HG03575 (cell line): ENCODE measurements around the gene CASKIN2.

Source experiments
- ATAC-seq: cut with Tn5 transposase; IDR thresholded peaks from one replicate; pipeline ENCODE4 v1.9.1; 2021; ENCODE audit not compliant: unreplicated experiment, insufficient number of reproducible peaks, low FRiP score; ENCODE audit errors: extremely low read depth

Gene CASKIN2

DNA sequence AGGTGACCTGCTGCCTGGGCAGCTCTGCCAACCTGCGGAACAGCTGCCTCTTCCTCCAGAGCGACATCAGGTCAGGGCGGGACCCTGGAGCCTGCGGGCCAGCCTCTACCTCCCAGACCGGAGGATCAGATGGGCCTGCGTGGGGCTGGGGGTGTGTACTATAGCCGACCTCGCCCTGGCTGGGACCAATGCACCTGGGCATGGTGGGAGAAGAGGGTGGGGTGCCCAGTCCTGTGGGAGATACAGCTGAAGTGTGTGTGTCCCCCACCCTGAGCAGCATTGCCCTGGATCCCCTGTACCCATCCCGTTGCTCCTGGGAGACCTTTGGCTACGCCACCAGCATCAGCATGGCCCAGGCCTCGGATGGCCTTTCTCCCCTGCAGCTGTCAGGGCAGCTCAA, 19.3 kb downstream of the CASKIN2 start:
- no peak for ATAC-seq

DNA sequence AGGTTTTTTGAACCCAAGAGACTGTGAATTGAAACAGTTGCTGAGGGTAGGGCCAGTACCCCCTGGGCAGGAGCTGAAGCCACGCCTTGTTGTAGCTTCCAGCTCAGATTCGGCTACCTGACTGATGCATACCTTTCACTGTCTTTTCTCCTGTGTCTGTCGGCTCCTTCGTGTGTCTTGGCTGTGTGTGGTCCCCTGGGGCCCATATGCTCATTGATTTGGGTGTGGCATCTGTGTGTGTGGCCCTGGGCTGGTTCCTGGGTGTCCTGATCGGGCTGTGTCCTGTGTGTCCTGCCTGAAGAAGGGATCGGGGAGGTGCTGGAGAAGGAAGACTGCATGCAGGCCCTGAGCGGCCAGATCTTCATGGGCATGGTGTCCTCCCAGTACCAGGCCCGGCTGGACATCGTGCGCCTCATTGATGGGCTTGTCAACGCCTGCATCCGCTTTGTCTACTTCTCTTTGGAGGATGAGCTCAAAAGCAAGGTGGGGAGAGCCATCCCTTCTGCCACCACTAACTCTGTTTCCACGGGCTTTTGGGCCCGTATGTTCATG, 20.9 kb downstream of the CASKIN2 start:
- no peak for ATAC-seq

DNA sequence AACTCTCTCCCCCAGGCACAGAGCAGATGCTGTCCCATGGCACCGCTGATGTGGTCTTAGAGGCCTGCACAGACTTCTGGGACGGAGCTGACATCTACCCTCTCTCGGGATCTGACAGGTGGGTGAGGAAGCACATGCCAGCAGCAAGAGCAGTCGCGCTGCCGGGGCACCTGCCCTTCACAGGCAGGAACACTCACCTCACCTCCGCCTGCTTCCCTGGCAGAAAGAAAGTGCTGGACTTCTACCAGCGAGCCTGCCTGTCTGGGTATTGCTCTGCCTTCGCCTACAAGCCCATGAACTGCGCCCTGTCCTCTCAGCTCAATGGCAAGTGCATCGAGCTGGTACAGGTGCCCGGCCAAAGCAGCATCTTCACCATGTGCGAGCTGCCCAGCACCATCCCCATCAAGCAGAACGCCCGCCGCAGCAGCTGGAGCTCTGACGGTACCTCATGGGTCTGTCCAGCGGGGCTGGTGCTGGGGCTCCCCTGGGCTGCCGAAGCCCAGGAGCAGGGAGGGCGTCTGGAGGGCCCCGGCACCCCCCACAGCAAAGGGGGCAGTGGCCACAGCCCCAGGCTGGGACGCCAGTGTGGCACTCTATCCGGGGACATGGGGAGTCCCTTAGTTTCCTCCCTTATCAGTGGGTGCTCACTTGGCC, 21.7 kb downstream of the CASKIN2 start:
- no peak for ATAC-seq

DNA sequence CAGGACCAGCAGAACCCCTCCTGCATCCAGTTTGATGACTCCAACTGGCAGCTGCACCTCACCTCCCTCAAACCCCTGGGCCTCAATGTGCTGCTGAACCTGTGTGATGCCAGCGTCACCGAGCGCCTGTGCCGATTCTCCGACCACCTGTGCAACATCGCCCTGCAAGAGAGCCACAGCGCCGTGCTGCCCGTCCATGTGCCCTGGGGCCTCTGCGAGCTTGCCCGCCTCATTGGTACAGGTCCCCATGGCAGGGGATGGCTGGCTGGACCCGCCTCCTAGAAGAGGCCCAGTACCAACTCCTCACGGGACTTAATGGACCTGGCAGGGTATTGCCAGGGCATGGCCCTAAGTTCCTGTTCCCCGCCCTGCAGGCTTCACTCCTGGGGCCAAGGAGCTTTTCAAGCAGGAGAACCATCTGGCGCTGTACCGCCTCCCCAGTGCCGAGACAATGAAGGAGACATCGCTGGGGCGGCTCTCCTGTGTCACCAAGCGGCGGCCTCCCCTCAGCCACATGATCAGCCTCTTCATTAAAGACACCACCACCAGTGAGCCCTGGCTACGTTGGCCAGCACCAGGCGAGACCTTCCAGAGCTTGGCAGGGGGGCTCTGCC, 22.7 kb downstream of the CASKIN2 start:
- ATAC-seq = no peak

DNA sequence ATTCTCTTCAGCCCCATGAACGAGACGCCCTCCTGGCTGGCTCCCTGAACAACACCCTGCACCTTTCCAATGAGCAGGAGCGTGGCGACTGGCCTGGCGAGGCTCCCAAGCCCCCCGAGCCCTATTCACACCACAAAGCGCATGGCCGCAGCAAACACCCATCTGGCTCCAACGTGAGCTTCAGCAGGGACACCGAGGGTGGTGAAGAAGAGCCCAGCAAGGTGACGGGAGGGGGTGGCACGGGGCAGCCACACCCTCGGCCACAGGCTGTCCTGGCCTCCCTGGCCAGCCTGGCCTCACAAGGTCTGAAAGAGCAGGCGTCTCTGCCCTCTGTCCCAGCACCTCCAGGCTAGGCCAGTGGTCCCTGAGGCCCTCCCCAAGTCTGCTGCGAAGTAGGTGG, 23.7 kb downstream of the CASKIN2 start:
- no peak for ATAC-seq

DNA sequence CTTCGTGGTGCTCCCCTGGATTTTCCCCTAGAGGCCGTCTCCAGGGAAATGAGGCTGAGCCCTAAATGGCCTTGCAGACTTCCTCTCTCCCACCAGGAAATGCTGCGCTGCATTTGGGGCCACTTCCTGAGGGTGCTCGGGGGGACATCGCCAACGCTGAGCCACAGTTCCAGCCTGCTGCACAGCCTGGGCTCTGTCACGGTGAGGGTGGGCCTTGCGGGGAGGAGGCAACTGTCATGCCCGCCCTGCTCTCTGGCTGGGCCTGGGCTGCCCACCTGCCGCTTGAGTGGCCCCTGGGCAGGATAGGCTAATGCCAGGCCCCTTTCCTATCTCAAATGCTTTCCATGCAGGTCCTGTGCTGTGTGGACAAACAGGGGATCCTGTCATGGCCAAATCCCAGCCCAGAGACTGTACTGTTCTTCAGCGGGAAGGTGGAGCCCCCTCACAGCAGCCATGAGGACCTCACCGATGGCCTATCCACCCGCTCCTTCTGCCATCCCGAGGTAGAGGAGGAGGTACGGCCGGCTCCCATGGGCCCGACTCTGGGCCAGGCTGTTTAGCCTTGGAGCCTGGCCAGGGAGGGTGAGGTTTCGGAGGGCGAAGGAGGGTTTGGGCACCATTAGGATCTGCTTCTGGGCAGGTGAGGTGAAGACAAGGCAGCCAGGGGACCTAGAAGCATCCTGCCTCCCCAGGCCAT, 24.2 kb downstream of the CASKIN2 start:
- no peak for ATAC-seq

DNA sequence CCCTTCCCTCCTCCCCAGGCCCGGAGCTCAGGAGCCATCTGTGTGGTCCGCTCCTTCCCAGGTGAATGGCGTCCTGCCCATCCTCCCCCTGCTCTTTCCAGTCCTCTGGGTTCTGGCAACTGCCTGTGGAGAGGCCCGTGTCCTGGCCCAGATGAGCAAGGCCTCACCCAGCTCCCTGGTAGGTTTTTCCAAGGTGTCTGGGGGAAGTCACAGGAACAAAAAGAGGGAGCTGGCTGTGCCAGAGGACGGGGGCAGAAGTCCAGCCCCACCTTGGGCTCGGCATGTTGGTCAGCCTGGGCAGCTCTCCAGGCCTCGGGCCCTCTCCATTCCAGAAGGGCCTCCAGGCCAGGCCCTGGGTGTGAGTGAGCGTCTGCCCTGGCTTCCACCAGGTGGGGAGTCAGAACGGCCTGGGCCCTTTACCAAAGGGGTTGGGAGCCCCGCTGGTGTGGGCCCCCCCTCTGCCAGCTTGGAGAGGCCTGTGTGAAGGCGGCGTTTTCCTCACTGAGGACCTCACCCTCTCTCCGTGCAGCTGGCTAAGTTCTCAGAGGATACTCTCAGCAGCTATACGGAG, 25.1 kb downstream of the CASKIN2 start:
- ATAC-seq = no peak

DNA sequence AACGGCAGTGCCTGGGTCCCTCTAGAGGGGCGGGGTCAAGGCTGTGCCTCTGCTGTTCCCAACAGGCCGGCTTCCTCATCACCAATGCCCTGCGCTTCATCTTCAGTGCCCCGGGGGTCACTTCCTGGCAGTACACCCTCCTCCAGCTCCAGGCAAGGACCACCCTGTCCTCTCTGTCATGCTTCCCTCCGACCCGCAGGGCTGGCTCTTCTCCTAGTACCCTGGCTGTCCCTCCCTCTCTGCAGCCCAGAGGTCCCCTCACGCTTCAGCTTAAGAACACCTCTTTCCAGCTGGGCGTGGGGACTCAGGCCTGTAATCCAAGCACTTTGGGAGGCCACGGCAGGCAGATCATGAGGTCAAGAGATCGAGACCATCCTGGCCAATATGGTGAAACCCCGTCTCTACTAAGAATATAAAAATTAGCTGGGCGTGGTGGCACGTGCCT, 25.8 kb downstream of the CASKIN2 start:
- ATAC-seq = no peak

DNA sequence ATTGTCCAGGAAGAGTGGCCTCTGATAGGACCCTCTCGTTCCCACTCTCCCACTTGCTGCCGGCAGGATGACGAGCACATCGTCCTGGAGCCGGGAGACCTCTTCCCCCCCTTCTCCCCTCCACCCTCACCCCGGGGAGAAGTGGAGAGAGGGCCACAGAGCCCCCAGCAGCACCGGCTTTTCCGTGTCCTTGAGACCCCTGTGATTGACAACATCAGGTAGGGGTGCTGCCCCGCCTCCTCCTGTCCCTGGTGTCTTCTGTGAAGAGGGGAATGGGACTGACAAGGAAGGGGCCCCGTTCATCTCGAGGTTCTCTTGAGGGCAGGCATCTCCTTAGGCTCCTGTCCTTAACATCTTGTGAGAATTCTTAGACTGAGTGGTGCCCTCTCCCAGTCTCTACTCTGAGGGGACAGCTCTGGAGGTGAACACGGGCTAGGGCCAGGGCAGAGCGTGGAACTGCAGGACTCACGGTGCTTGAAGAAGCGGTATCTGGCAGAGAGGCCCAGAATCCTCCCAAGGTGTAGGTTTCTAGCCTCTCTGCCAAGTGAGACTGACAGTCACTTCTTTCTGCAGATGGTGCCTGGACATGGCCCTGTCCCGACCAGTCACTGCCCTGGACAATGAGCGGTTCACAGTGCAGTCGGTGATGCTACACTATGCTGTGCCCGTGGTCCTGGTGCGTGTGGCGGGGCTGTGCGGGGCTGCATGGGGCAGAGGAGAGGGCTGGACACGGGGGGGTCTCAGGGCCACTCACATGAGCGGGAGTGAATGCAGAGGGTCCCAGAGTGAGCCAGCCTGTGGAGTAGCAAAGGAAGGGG, 26.4 kb downstream of the CASKIN2 start:
- ATAC-seq = no peak

DNA sequence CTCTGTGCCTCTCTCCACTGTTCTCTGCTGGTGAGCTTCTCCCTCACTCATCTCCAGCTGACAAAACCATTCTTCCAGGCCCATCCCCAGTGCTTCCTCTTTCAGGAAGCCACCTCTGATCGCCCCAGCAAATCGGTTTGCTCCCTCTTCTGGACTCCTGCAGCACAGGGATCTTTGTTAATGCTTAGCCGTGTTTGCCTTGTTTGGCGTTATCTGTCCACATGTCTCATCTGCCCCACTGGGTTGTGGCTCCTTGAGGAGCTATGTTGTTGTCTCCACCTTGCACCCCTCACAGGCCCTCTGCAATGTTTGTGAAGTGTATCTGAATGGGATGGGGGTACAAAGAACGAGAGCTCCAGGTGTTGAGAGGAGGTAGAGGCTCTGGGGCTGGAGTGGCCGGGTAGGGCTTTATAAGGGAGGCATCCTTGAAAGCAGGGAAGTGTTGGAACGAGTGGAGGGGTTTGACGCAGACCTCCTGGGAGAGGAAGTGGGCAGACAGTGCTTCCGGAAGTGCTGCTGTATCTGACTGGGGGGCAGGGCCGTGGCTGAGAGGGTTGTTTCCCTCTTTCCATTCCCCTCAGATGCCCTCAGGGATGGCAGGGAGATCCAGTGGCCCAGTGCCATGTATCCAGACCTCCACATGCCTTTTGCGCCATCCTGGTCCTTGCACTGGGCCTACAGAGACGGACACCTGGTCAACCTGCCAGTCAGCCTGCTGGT, 27.8 kb downstream of the CASKIN2 start:
- no peak for ATAC-seq

DNA sequence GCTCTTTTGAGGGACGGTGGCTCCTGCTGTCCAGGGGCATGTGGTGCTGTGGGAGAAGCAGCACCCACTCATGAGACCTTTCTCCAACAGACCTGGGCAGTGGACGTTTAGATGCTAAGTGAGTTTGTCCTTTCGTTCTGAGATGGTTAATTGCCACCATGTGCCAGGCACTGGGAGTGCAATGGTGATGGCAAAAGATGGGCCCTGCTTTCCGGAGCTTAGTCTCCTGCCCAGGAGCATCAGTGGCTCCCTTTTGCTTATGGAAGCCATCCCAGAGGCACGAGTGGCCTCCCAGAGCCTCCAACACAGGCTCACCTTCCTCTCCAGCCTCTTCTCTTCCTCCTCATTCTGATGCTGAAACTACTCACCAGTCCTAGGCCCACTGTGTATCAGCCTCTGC, 28.4 kb downstream of the CASKIN2 start:
- no peak for ATAC-seq

DNA sequence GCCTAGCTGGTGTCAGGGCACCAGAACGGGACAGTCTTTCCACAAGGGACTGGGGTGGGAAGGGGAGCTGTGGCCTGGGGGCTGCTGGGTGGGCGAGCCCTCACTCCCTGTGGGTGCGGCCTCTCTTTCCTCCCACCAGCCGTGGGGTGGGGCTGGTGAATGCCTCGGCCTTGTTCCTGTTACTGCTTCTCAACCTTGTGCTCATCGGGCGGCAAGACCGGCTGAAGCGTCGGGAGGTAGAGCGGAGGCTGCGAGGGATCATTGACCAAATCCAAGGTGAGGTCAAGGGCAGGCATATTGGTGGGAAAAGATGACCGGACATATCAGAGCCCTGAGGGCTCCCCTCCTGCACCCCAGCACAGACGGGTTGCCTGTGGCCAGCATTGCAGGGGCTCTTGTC, 29.2 kb downstream of the CASKIN2 start:
- ATAC-seq = no peak

DNA sequence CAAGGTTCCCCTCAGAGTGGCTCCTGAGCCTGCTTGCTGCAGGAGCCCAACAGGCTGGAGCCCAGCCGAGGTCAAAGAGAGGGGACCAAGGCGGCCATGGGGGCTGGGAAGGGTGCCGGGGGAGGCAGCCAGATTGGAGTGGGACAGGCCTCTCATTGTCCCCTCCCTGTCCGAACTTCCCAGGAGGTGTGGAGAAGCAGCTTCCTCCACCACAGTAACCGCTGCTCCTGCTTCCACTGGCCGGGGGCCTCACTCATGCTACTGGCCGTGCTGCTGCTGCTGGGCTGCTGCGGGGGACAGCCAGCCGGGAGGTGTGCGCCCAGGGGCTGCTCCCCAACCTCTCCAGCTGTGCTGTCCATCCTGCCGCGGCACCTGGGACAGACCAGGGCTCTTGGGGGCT, 29.6 kb downstream of the CASKIN2 start:
- ATAC-seq = no peak

DNA sequence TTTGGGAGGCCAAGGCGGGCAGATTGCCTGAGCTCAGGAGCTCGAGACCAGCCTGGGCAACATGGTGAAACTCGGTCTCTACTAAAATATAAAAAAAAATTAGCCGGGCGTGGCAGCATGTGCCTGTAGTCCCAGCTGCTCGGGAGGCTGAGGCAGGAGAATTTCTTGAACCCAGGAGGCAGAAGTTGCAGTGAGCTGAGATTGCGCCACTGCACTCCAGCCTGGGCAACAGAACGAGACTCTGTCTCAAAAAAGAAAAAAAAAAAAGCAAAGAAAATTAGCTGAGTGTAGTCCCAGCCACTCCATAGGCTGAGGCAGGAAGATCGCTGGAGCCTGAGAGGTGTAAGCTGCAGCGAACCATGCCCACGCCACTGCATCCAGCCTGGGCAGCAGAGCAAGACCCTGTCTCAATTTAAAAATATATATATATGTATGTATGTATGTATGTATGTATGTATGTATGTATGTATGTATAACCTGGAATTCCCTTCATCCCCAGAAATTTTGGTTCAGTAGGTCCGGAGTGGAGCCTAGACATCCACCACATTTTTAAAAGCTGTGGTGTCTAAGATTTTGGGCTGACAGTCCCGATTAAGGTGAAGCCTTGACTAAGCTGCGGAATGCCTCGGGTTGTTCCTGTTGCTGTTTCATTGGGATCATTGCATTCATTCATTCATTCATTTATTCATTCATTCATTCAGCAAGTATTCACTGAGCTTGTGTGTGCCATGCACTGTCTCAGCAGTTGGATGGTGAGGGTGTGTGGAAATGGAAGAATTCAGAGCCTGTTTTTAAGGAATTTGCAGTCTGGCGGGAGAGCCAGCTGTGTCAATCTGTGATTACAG, 33.0 kb downstream of the CASKIN2 start:
- no peak for ATAC-seq

DNA sequence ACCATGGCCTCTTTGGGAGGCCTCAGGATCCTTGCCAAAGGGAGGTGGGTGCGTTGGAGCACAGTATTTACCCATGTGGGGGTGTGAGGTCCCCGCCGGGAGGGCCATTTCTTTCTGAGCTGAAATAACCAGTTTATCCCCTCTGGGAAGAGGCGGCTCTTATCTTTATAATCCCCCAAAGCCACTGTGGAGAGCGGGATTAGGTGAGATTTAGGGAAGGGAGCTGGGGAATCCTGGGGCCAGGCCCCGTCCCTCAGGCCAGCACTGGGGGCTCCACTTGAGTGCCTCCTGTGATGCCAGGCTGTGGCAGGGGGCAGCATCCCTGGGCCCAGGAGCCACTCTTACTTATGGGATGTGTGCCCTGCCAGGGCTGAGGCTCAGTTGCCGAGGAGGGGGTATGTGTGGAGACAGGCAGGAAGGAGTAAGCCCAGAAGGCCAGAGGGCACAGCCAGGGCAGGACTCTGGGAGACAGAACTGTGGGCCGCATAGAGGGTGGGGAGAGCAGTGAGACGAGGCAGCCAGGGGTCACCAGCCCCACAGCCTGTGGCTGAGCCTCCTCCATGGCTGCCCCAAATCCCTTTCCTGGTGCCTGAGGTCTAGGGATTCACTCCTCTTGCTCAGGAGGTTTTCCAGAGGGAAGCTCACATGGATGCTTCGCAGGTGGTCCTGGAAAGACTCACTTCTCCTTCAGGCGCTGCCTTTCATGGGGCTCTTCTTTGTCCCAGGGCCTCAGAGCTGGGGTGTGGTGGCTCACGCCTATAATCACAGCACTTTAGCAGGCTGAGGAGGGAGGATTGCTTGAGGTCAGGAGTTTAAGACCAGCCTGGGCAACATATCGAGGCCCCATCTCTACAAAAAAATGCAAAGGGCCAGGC, 33.9 kb downstream of the CASKIN2 start:
- ATAC-seq = no peak

DNA sequence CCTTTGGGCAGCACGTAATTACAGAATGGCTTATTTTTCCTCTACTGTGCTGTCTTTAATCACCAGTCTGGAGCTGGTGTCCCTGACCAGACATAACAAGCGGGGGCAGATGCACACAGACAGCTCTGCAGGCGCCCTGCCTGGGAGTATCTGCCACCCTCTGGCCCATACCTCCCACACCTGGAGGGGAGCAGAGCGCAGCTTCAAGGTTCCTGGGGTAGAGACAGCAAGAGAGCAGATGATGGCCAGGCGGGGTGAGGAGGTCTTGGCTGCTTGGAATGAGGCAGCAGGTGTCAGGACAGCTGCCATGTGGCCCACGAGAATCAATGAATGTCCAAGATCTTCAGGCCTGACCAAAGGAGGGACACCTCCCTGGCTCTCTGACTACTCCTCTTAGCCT, 35.1 kb downstream of the CASKIN2 start:
- ATAC-seq = no peak

DNA sequence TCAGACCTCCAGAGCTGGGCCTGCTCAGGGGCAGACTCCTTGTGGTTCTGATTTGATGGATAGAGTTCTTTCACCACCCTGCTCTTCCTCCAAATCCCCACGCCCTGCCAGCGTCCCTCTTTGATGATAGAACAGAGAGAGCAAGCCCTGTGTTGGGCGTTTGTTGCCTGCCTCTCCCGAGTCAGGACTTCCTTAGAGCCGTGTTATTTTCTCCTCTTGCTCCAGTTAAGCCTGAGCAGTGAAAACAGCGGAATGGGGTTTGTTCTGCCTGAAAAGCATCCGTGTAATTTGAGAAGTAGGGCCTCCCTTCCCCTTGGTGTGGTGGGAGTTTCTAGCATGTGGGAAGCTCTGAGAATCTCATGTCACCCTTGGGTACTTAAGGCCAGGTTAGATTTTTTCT, 36.8 kb downstream of the CASKIN2 start:
- no peak for ATAC-seq
